ENCODE measurements around the gene RFXANK.

DNA sequence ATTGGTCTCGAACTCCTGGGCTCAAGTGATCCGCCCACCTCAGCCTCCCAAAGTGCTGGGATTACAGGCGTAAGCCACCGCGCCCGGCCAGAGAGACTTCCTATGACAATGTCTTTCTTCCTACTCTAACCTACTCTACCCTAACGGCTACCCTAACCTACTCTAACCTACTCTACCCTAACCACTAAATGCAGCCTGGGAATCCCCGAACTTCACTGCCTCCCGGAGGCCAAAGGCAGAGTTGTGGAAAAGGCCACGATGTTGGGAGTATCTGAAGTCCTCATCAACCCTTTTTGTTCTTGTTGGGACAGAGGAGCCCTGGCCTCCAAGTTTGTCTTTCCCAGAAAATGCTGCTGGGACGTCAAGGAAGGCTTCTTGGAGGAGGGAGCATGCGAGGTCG is 12.1 kb downstream of the RFXANK start:
- TF ChIP-seq CTCF (conservative IDR thresholded peaks at IDR 0.05 in 1 of 2, IDR thresholded peaks at IDR 0.05 in 1 of 2; ENCODE audit: extremely low read depth in 1 of 2, insufficient read depth in 1 of 2, low read depth in 1 of 2, low read length in 2 of 2), result no peak
- no peak for TF ChIP-seq EZH2 (IDR thresholded peaks at IDR 0.05; ENCODE audit: borderline replicate concordance, low read length)
